Glutamatergic neuron (in vitro differentiated cells): Measurements from ENCODE around the gene RASL10A. TPM values are rescaled to one million over a fixed set of nuclear protein-coding genes. Genes with fewer than 3 reads are reported as not detected.
"Not testable (repeated sequence)": the region's sequence is repeated elsewhere in the genome, so short reads cannot be mapped to it uniquely, and the experiment has no call there.

Experiments used
- DNase-seq: peaks from one replicate; pipeline ENCODE4 v3.0.0; 2022
- H3K27ac Mint-ChIP-seq: one replicate; pipeline ENCODE4 v1.8.0; 2020; ENCODE audit warnings: mild to moderate bottlenecking, mixed read lengths, inconsistent platforms; ENCODE audit not compliant: unreplicated experiment
- H3K27me3 Mint-ChIP-seq: one replicate; pipeline ENCODE4 v1.8.0; 2020; ENCODE audit warnings: mild to moderate bottlenecking, moderate library complexity, mixed read lengths, inconsistent platforms; ENCODE audit not compliant: unreplicated experiment
- H3K36me3 Mint-ChIP-seq: one replicate; pipeline ENCODE4 v1.8.0; 2020; ENCODE audit warnings: mild to moderate bottlenecking, mixed read lengths, inconsistent platforms; ENCODE audit not compliant: unreplicated experiment
- H3K4me1 Mint-ChIP-seq: one replicate; pipeline ENCODE4 v1.8.0; 2020; ENCODE audit warnings: mild to moderate bottlenecking, low read depth, mixed read lengths, inconsistent platforms; ENCODE audit not compliant: unreplicated experiment
- H3K4me3 Mint-ChIP-seq: one replicate; pipeline ENCODE4 v1.8.0; 2020; ENCODE audit warnings: mild to moderate bottlenecking, mixed read lengths, inconsistent platforms; ENCODE audit not compliant: unreplicated experiment
- H3K9me3 Mint-ChIP-seq: one replicate; pipeline ENCODE4 v1.8.0; 2020; ENCODE audit warnings: mild to moderate bottlenecking, moderate library complexity, mixed read lengths, inconsistent platforms; ENCODE audit not compliant: unreplicated experiment
- CTCF ChIP-seq: fragments of 200-600 bp; sonication (generic); IDR thresholded peaks from one replicate; pipeline ENCODE4 v1.5.0; 2021; ENCODE audit not compliant: partially characterized antibody, unreplicated experiment
- long read RNA-seq: library from polyadenylated mRNA; unstranded; transcript quantifications from one replicate; pipeline ENCODE4 v2.0.0, GENCODE V29; 2020; ENCODE audit not compliant: unreplicated experiment
- total RNA-seq: library from RNA; stranded (reverse); fragmentation: NEBNext Ultra II Directional; extraction: Animal tissue kit (Norgen Biotek cat#: 25700); gene quantifications from one replicate; pipeline ENCODE4 v1.2.1, GENCODE V29; 2021; ENCODE audit not compliant: unreplicated experiment

Gene RASL10A
- 1.3 TPM for total RNA-seq
- long read RNA-seq = 0 reads

- peak within 1 kb of the TSS; percentile 3 for H3K27ac Mint-ChIP-seq
- H3K4me3 Mint-ChIP-seq = peak within 1 kb of the TSS; percentile 79
- peaks cover 16% of the 10 kb centered on the region for H3K36me3 Mint-ChIP-seq
- H3K27me3 Mint-ChIP-seq = peaks cover 22% of the 10 kb centered on the region
- no peak for TF ChIP-seq CTCF
- peaks cover 13% of the 10 kb centered on the region for H3K4me1 Mint-ChIP-seq
- peak; percentile 55 for DNase-seq
- peaks cover 6% of the 10 kb centered on the region for H3K9me3 Mint-ChIP-seq
Observed at GRCh38 chr22:29315286-29316140, at the start of gene RASL10A. Gene RASL10A (minus strand): TSS chr22:29315697. CDS start chr22:29315246, 451 bp downstream.

- H3K27ac Mint-ChIP-seq = no peak overlapping the region
- H3K9me3 Mint-ChIP-seq = no peaks in the 10 kb centered on the region
- no peaks in the 10 kb centered on the region for H3K27me3 Mint-ChIP-seq
- peak; percentile 79 for DNase-seq
- TF ChIP-seq CTCF = peak; percentile 63
- no peaks in the 10 kb centered on the region for H3K36me3 Mint-ChIP-seq
- H3K4me3 Mint-ChIP-seq = no peak overlapping the region
- no peaks in the 10 kb centered on the region for H3K4me1 Mint-ChIP-seq
Observed at GRCh38 chr22:29359469-29359868, 44.0 kb upstream of the RASL10A start.

- H3K4me3 Mint-ChIP-seq, H3K9me3 Mint-ChIP-seq, H3K4me1 Mint-ChIP-seq, H3K27me3 Mint-ChIP-seq, DNase-seq, H3K27ac Mint-ChIP-seq, H3K36me3 Mint-ChIP-seq: not testable (repeated sequence)
Observed at GRCh38 chr22:29357193-29357890, 41.8 kb upstream of the RASL10A start.

GRCh38 chr22:29353860-29354259, 38.4 kb upstream of the RASL10A start:
- H3K36me3 Mint-ChIP-seq = no peaks in the 10 kb centered on the region
- TF ChIP-seq CTCF = no peak
- no peak overlapping the region for H3K4me3 Mint-ChIP-seq
- H3K9me3 Mint-ChIP-seq = no peaks in the 10 kb centered on the region
- no peak for DNase-seq
- peaks cover 4% of the 10 kb centered on the region for H3K4me1 Mint-ChIP-seq
- peaks cover 4% of the 10 kb centered on the region for H3K27me3 Mint-ChIP-seq
- H3K27ac Mint-ChIP-seq = no peak overlapping the region

GRCh38 chr22:29353286-29353685, 37.8 kb upstream of the RASL10A start:
- Mint-ChIP-seq H3K27ac (no peak overlapping the region), H3K36me3 (no peaks in the 10 kb centered on the region), H3K9me3 (no peaks in the 10 kb centered on the region), H3K4me1 (peaks cover 8% of the 10 kb centered on the region), H3K27me3 (peaks cover 6% of the 10 kb centered on the region), H3K4me3 (no peak overlapping the region)
- TF ChIP-seq CTCF = no peak
- no peak for DNase-seq
